GM18861 (cell line): ENCODE measurements around the gene ESRRB.

Experiments used
- ATAC-seq: cut with Tn5 transposase; IDR thresholded peaks from one replicate; pipeline ENCODE4 v1.9.1; 2021; ENCODE audit not compliant: unreplicated experiment

The ESRRB gene

DNA sequence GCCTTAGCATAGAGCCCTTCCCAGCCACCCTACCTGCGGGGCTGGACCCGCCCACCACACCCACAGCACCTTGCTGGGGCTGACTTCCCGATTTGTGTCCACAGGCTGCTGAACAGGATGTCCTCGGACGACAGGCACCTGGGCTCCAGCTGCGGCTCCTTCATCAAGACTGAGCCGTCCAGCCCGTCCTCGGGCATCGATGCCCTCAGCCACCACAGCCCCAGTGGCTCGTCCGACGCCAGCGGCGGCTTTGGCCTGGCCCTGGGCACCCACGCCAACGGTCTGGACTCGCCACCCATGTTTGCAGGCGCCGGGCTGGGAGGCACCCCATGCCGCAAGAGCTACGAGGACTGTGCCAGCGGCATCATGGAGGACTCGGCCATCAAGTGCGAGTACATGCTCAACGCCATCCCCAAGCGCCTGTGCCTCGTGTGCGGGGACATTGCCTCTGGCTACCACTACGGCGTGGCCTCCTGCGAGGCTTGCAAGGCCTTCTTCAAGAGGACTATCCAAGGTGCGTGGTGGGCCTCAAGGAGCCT lies 63.4 kb downstream of the ESRRB start:
- ATAC-seq: no peak

DNA sequence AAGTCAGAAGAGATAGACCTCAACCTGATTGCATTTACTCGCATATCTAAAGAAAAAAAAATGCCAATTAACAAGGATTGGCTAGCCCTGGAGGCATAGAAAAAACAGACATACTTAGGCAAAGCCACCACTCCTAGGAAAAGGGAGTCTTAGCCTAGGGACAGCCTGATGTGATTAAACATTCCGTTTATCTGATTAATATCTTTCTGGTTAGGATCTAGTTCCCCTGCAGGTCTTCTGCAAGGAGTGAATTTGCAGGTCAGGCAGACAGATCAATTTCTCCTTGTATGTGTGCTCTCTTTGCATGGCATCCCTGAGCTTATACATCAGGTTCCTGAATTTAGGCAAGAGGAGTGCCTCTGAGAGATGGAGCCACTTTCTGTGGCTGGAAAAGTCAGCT lies 70.5 kb downstream of the ESRRB start:
- ATAC-seq: no peak

DNA sequence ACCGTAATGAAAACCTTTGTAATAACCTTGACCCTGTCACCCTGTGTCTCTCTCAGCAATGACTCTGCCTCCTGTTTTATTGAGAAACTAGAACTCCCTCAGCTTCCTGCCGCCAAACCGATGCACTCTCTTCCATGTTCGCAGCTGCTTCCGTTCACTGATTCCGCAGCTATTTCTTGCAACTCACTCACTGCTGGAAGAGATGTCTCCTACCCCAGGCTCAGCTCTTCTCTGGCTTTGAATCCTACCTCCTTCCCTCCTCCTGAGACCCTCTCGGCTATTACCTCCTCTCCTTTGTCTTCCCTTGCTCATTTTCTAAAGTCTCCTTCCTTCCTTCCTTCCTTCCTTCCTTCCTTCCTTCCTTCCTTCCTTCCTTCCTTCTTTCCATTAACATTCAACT lies 71.0 kb downstream of the ESRRB start:
- no peak for ATAC-seq

DNA sequence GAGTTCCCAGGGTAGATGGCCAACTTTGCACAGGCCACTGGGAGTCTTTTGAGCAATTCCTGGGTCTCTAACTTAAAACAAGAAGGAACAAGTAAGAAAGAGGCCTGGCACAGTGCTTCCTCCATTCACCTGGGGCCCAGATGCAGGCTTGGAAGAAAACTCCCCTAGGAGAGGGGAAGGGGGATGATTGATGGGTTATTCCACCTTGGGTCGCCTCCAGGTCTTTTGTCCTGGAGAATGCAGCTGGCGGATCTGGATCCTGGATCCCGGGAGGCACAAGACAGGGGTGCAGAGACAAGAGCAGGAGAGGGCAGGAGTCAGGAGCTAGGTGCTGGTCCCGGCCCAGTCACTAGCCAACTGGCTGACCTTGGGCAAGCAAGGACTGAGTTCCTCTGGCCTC lies 74.5 kb downstream of the ESRRB start:
- ATAC-seq: no peak

DNA sequence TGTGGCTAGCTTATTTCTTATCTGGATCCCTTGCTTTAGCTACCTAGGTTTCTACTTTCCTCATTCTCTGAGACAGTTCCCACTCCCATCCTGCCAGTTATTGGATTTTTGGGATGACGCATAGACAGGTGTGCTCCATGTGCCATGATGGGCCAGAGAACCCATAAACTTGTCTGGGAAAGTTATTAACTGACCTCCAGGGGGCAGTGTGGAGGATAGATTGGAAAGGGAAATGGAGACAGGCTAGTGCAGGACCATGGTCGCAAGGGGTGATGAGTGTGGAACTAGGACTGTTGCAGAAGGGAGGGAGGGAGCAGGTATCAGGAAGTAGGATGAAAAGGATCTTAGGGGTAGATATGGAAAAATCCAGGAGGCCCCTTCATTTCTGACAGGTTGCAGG lies 80.3 kb downstream of the ESRRB start:
- no peak for ATAC-seq

DNA sequence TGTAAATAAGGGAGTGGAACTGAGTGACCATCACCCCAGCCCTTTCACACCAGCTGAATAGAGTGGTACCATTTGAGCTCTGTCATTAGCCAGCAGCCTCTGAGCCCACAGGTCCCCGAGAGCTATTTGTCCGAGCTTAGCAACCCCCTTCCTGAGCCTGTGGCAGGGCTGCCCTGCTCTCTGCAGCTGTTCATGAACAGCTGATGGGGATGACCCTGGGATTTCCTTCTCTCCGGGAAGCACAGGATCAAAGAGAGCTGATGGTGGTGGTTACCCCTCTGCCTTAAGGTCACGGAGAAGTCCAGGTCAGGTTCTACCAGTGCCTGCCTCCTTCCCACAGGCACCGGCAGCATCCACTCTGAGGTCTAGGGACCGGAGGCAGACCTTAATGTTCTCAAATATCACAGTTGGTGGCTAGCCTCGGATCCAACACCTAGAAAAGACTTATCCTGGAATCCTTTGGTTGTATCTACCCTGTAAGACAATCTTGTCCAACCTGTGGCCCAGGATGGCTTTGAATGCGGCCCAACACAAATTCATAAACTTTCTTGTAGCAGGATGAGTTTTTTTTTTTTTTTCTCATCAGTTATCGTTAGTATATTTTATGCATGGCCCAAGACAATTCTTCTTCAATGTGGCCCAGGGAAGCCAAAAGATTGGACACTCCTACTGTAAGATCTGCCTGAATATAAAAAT lies 81.1 kb downstream of the ESRRB start:
- ATAC-seq: no peak

DNA sequence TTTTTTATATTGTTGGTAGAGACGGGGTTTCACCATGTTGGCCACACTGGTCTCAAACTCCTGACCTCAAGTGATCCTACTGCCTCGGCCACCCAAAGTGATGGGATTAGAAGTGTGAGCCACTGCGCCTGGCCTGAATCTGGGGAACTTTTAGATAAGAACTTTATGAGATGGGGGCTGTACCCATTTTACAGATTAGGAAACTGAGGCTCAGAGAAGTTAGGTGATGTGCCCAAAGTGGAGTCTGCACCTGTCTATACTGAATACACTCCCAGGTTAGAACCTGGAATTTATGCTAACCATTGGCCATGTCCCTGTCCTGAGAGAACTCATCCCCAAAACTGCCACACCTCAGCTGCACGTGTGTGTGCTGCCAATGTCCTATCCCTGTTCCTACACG lies 81.9 kb downstream of the ESRRB start:
- ATAC-seq: no peak

DNA sequence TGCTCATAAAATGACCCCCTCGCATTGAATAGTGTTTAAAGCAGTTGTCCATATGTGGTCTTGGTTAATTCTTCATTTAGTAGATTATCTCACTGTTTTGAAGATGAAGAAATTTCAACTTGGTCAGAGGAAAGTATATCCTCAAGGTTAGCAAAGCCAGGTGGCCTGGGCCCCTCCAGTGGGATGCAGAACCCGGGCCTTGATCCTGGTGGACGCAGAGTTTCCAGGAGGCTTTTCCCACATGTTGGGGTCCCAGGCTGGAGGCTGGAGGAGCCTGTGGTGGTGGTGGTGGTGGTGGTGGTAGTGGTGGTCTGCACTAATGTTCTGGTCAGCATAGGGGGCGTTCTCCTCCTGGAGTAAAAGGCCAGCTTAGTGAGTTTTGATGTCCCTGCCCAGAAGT lies 85.9 kb downstream of the ESRRB start:
- no peak for ATAC-seq

DNA sequence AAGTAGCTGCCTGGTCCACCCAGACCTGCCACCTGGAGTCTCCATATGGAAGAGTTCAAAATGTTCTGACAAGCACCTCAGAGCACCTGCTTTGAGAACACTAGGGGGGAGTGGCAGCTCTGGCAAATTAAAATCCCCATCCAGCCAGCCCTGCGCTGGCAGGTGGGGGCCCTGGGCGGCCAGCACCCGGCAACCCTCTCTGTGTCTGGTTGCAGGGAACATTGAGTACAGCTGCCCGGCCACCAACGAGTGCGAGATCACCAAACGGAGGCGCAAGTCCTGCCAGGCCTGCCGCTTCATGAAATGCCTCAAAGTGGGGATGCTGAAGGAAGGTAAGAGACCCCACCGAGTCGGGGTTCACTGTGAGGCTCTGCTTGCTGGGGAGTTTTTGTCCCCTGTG lies 86.4 kb downstream of the ESRRB start:
- ATAC-seq: no peak

DNA sequence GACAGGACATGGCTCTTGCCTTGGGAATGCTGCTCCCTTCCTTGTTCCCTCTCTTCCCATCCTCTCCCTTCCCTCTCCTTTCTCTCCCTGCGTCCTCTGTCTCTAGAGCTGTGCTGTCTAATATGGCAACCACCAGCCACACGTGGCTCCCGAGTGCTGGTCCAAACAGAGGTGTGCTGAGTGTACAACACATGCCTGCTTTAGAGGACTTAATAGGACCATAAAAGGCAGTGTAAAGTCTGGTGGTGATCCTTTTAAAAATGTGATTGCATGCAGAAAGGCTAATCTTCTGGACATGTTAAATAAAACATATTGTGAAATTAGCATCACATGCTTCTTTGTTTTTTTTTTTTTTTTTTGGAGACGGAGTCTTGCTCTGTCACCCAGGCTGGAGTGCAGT lies 87.2 kb downstream of the ESRRB start:
- ATAC-seq: no peak

DNA sequence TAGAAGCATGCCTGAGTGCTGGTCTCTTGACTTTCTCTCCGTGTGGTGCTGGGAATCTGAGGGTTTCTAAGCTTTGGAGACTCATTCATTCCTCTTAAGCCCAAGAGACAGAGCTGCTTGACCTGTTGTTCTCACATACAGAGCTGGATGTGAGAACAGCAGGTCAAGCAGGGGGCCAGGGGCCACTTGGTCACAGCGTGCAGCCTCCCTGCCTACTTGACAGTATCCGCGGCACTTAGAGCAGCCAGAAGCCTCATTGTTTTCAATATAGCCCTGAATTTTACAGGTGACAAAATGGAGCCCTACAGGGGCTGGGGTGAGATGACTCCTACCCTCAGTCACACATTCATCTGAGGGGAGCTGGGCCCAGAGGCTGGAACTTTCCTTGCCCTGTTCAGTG lies 88.9 kb downstream of the ESRRB start:
- no peak for ATAC-seq

DNA sequence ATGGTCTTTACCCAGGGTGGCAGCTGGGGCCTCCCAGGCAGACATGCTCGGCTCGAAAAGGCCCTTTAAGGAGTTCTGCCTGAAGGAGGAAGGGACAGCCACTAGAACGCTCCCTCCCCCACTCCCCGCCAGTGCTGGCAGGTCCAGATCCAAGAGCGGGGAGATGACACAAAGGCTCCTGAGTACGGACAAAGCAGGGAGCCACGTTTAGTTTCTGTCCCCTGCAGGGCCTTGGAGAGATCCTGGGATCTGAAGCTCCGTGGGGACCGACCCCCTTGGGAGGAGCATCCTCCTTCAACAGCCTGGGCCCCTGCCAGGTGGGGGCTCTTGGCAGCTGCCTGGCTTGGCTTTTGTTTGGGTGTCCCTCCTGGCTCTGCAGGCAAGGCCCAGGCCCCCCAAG lies 89.7 kb downstream of the ESRRB start:
- ATAC-seq: no peak

DNA sequence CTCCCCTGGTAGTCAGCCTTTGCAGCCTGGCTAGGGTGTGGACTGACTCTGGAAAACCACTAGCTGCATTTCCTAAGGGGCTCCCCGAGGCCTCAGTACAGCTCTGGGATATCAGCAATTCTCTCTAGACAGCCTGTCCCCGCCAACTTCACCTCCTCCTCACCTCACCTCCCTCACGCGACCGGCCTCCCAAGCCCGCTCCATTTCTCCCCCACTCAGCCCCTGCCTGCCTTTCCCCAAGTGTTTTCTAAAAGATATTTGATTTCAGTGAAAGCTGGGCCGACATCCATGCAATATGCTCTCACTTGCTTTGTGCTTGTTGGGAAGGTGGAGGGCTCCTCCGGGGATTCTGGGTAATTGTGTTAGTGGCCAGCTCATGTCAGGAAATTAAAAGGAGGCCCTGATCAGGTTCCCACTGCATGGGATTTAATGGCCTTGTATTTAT lies 91.8 kb downstream of the ESRRB start:
- no peak for ATAC-seq

DNA sequence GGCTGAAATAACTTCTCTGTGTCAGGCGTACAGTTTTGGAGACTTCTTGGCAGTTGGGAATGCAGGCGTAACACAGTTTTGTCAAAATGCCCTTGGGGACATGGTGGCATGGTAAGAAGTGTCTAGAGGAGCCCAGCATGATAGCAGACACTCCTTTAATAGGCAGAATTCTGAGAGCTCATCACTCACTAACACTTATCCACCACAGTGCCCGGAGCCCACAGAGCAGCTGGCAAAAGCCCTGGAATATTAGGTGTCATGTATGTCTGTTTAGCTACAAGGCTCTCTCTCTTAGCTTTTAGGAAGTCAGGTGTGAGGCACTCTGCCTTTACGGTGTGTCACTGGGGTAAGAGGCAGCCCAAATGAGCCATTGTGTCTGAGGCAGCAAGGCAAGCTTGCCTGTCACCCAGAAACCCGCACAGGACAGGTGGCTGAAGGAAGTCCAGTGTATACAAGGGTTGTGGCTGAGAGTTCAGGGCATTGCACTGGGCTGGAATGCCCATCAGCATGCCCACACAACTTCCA lies 96.3 kb downstream of the ESRRB start:
- no peak for ATAC-seq

DNA sequence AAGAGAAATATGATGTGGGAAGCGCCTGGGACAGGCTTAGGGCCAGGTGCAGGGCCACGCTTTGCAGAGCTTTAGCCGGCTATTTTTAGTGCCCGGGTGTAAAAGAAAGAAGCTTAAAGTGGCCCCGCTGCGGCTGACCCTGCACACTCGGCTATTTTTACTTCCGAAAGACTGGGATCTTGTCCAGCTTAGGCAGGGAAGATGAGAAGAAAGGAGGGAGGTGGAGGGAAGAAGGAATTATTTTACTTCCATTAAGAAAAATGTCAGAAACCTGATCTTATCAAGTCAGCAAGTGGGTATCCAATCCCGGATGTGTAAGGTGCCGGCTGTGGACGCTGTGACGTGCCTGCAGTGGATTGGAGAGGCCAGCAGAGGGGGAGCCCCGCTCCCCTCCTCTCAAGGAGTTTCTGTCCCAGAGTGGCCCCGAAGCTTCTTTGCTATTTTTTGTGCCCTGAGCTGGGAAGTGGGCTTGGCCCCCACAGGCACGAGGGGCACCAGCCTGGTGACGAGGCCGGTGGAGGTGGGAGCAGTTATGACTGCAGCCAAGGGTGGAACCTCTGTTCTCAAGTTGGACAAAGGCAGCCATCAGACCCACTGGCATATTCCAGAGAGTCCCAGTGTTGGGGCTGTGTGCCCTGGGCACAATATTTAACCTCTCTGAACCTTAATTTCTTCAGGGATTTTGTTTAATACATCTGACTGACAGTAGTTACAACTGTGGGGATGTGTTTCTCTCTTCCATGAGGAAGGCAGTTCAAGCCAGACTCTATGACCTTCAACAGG lies 97.7 kb downstream of the ESRRB start:
- ATAC-seq: no peak

DNA sequence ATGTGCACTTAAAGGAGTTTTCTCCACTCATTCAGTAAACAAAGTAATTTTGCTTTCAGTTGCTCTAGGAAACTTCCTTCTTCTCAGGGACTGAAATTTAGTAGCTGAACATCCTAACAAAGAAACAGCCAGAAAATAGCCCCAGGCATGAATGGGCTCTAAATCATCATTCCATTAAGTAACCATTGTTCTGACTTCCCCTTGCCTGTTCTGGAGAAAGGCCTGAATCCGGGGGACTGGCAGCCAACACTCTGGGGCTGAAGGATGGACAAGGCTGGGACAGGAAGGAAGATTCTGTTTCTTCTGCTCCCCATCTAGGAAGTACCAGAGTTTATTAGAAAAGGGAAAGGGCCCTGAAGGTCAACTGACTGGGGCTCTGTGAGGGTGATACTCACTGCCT lies 104.5 kb downstream of the ESRRB start:
- ATAC-seq: no peak

DNA sequence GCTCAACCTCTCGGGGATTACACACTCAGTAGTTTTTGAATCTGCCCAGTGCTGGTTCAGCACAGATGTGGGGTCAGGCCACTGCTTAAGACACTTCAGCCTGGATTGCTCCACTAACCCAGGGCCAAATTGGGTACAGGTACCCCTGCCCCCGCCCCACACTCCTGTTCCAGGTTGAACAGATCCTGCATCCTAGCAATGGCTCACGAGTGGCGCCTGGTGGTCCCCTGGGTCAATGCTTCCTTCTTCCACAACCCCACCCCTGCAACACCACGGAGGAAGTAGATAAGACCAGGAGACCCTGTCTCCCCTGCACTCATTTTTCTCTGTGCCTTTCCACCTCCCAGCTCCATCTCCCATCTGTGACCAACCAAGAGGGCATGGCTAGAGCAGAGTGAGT lies 108.4 kb downstream of the ESRRB start:
- no peak for ATAC-seq

DNA sequence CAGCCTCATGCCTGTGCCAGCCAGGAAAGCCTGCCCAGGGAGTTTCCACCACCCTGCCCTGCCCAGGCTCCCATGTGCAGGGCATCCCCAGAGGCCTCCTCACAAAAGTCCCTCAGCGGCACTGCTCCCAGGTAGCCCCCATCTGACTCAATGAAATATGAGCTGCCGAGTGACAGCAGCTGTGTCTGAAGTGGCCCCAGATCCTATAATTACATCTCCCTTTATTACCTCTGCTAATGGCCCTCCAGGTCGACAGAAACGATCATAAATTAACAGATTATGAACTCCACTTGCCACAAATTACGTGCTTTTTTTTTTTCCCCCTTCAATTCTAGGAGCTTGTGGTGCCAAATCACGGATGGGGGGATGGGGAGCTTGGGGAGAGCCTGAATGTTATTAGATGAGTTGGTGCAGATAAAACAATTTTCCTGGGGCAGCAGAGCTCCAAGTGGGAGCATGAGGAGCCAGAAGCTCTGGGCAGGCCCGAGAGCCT lies 110.4 kb downstream of the ESRRB start:
- no peak for ATAC-seq

DNA sequence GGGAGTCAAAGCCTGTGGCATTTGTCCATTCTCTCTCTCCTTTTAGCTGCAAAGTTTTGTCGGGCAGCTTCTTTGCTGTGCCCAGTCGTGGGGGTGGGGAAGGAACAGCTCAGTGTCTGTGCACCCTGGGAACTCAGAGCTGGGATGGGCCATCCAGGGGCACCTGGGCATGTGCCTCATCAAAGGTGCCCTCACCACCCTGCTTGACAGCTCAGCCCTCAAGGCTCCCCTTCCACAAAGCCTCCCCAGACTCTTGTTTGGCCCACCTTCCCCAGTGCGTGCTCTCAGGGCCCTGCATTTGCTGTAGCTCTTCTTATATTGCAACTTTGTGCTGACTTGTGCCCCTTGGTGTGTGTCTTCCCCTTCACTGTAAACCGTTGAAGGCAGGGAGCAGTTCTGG lies 112.6 kb downstream of the ESRRB start:
- no peak for ATAC-seq

DNA sequence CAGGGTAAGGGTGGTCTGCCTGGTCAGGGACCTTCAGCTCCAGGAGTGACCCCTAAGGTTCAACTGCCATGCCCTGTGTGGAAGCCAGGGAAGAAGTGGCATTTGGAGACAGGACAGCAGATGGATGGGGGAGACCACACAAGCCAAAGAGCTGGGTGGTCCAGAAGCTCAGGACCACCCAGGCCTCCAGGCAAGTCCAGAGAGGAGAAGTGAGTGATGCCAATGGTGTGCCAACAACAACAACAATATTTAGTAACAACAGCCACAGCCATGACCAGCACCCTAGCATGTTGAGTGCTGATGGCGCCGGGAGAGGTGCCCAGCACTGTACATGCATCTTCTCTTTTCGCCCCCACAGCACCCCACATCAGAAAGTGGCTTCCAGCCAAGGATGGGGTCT lies 113.7 kb downstream of the ESRRB start:
- no peak for ATAC-seq

DNA sequence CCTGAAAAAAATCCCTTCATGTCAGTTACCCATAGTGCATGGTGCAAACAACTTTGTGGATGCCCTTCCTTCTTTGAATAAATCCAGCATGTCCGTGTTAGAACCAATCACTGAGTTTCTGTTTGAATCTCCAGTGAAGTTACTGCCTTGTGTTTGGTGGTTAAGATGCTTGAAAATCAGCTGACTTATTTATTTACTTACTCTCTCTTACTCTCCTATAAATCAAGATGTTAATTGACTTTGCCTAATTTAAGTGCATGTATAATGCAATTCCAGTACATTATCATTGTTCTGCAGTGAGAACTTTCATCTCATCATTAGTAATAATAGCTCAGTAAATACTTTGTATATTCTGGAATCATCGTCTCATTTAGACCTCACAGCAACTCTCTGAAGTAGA lies 114.2 kb downstream of the ESRRB start:
- ATAC-seq: no peak

DNA sequence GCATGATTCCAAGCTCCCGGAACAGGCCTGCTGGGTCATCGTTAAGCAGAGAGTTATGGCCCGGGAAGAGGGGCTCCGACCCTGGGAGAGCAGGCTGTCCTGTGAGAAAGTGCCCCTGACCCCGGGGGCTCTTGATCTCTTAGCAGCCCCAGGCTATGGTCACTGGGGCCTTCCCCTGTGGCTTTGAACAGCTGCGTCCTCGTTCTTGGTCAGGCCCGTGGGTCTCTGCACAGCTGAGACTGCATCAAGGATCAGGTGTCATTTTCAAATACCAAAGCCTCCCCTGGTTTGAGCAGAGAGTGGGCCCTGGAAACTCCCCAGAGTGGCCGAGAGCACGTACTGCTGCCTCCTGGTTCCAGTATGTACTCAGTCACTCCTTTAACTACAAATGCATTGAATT lies 114.8 kb downstream of the ESRRB start:
- ATAC-seq: no peak
